Measurements from ENCODE around the gene ERCC2. TPM values are rescaled to one million over a fixed set of nuclear protein-coding genes. Genes with fewer than 3 reads are reported as not detected.

Gene ERCC2
- total and polyA plus RNA-seq, 9 donors: 6.3 to 18.6 (median 16.8) TPM

DNA sequence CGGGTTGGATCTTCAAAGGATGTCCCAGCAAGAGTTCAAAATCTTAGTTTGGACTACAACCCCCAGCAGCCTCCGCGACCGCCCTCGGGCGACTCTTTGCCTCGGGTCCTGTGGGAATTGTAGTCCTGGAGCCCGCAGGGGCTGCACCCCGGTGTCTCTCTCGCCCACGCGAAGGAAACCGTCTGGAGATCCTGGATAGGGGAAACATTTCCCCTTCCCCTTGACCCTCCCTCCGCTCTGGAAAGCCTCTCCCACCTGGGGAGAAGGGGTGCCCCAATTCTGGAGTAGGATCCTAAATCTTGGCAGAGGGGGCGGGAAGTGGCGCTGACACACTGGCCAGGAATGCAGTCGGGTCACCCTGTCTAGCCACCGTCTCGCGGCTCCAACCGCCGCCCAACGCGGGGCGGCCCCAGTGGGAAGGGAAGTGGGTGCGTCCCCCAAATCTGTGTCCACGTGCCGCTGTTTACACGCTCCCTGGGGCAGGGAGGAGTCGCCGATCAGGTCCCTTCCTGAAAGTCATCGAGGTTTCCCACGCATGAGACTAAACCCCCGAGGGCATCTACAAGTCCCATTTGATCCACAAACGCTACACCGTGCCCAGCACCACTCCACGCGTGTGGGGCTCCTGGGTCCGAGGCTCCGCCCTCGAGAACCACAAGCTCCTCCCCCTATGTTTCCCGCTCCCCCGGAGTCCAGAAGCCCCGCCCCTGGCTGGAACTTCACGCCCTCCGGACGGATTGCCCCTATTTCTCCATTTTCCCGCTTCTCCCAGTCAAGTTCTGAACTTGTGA lies 35.3 kb upstream of the ERCC2 start:
- intact Hi-C loops (cut with DNase I): no loop called here
- DNase-seq: peak; percentile 84 to 90 (median 88)
- WGBS, 3 donors: 0% methylated on average over 47 to 48 of the region's 48 CpGs

GRCh38 chr19:45404557-45405434 lies 34.4 kb upstream of the ERCC2 start, which contains the start of gene PPP1R13L:
TSS of gene PPP1R13L (minus strand) at chr19:45405069. CDS start at chr19:45398318, 6,751 bp downstream.
- intact Hi-C loops (cut with DNase I): no loop called here
- Histone ChIP-seq H3K27ac (peak within 1 kb of the TSS; percentile 78 to 81), H3K4me3 (peak within 1 kb of the TSS; percentile 48), H3K4me1 (ENCODE audit: insufficient read depth) (peaks cover 3% of the 10 kb centered on the region), H3K27me3 (no peaks in the 10 kb centered on the region), H3K36me3 (no peaks in the 10 kb centered on the region), H3K9me3 (no peaks in the 10 kb centered on the region)
- WGBS, 3 donors: 4 to 6% (median 6%) methylated on average over 45 to 46 of the region's 46 CpGs
- DNase-seq: peak; percentile 52 to 76 (median 73)
- TF ChIP-seq POLR2A (IDR thresholded peaks at IDR 0.05): no peak
- TF ChIP-seq, protein P1, sequence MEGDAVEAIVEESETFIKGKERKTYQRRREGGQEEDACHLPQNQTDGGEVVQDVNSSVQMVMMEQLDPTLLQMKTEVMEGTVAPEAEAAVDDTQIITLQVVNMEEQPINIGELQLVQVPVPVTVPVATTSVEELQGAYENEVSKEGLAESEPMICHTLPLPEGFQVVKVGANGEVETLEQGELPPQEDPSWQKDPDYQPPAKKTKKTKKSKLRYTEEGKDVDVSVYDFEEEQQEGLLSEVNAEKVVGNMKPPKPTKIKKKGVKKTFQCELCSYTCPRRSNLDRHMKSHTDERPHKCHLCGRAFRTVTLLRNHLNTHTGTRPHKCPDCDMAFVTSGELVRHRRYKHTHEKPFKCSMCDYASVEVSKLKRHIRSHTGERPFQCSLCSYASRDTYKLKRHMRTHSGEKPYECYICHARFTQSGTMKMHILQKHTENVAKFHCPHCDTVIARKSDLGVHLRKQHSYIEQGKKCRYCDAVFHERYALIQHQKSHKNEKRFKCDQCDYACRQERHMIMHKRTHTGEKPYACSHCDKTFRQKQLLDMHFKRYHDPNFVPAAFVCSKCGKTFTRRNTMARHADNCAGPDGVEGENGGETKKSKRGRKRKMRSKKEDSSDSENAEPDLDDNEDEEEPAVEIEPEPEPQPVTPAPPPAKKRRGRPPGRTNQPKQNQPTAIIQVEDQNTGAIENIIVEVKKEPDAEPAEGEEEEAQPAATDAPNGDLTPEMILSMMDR (IDR thresholded peaks at IDR 0.05): no peak
- TF ChIP-seq EP300 (IDR thresholded peaks at IDR 0.05): no peak

More for the DNA sequence above, 35.3 kb upstream of the ERCC2 start:
- Histone ChIP-seq H3K27ac (peak overlapping the region; percentile 78 to 81), H3K36me3 (no peaks in the 10 kb centered on the region), H3K27me3 (no peaks in the 10 kb centered on the region), H3K4me3 (peak overlapping the region; percentile 48), H3K9me3 (no peaks in the 10 kb centered on the region), H3K4me1 (ENCODE audit: insufficient read depth) (peaks cover 3% of the 10 kb centered on the region)
- peak; percentile 4 for TF ChIP-seq POLR2A (IDR thresholded peaks at IDR 0.05)
- TF ChIP-seq, protein P1 (IDR thresholded peaks at IDR 0.05): no peak
- TF ChIP-seq EP300 (IDR thresholded peaks at IDR 0.05): no peak

- Histone ChIP-seq H3K4me1 (ENCODE audit: insufficient read depth) (peaks cover 3% of the 10 kb centered on the region), H3K27ac (no peak overlapping the region), H3K27me3 (no peaks in the 10 kb centered on the region), H3K9me3 (no peaks in the 10 kb centered on the region), H3K36me3 (no peaks in the 10 kb centered on the region), H3K4me3 (peak overlapping the region; percentile 48)
- TF ChIP-seq, protein P1 (IDR thresholded peaks at IDR 0.05): no peak
- no peak for TF ChIP-seq EP300 (IDR thresholded peaks at IDR 0.05)
- no peak for TF ChIP-seq POLR2A (IDR thresholded peaks at IDR 0.05)
- intact Hi-C loops (cut with DNase I): no loop called here
- DNase-seq: peak in 3 of 5 donors; percentile 52 to 63 (median 60)
- 17 to 25% (median 21%) methylated on average over 25 of the region's 25 CpGs for WGBS, 3 donors
Observed at GRCh38 chr19:45403781-45404556, 33.6 kb upstream of the ERCC2 start.

DNA sequence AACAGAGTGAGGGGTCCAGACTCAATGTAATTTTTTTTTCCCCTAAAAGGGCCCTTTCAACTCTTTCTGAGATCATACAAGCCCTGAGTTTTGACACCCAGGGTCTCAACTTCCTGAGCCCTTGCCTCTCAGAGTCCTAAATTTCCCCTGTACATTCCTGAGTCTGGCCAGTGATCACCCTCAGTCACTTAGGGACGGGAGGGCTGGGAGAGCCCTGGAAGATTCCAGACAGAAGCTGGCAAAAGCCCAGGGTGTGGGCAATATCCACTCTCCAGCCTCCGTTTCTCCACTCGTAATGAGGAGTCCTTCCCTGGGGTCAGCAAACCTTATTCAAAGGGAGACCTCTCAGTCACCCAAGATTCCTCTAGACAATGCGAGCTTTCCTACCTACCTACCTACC lies 32.9 kb upstream of the ERCC2 start:
- 50 to 65% (median 58%) methylated on average over 4 of the region's 4 CpGs for WGBS, 3 donors
- Histone ChIP-seq H3K27me3 (no peaks in the 10 kb centered on the region), H3K9me3 (no peaks in the 10 kb centered on the region), H3K4me3 (no peak overlapping the region), H3K36me3 (no peaks in the 10 kb centered on the region), H3K27ac (no peak overlapping the region), H3K4me1 (ENCODE audit: insufficient read depth) (peaks cover 5% of the 10 kb centered on the region)
- DNase-seq: no peak
- intact Hi-C loops (cut with DNase I): no loop called here
- TF ChIP-seq EP300 (IDR thresholded peaks at IDR 0.05) (no peak), POLR2A (IDR thresholded peaks at IDR 0.05) (no peak)
- TF ChIP-seq, protein P1 (IDR thresholded peaks at IDR 0.05): no peak

All from ovary (tissue), 9 donors.